ENCODE data around the gene BCLAF1. TPM values are rescaled to one million over a fixed set of nuclear protein-coding genes. Genes with fewer than 3 reads are reported as not detected.

The BCLAF1 gene
- total and polyA plus RNA-seq, 2 experiments from 2014 or later = 133 to 151 TPM

GRCh38 chr6:136303516-136303915, 13.9 kb upstream of the BCLAF1 start:
- no peak for ATAC-seq
- no peak for DNase-seq (ENCODE audit: low spot score)
- Histone ChIP-seq H3F3A (replicated peaks; ENCODE audit: low read depth) (no peaks in the 10 kb centered on the region), H4K20me1 (replicated peaks; ENCODE audit: insufficient read depth) (no peaks in the 10 kb centered on the region), H3K4me3 (no peak overlapping the region), H3K9me2 (ENCODE audit: insufficient read depth) (no peaks in the 10 kb centered on the region), H3K27me3 (ENCODE audit: insufficient read depth) (no peaks in the 10 kb centered on the region), H3K4me2 (no peak overlapping the region), H3K4me1 (ENCODE audit: insufficient read depth) (no peaks in the 10 kb centered on the region), H3K36me3 (ENCODE audit: insufficient read depth) (no peaks in the 10 kb centered on the region), H2AFZ (no peak overlapping the region), H3K27ac (ENCODE audit: low read depth) (no peak overlapping the region), H3K79me2 (replicated peaks; ENCODE audit: insufficient read depth) (no peaks in the 10 kb centered on the region)
- Mint-ChIP-seq H3K9me3 (no peaks in the 10 kb centered on the region; the same call in 2 of the 3 replicates), H3K27ac (no peak overlapping the region), H3K27me3 (ENCODE audit: insufficient read depth, low read depth, poor library complexity) (peaks cover 4% of the 10 kb centered on the region), H3K4me3 (no peak overlapping the region), H3K4me1 (no peaks in the 10 kb centered on the region), H3K36me3 (ENCODE audit: low read depth) (no peaks in the 10 kb centered on the region)
- TF ChIP-seq EZH2phosphoT487 (IDR thresholded peaks at IDR 0.05; ENCODE audit: unreplicated experiment) = no peak
- no peak for TF ChIP-seq JUNB (IDR thresholded peaks at IDR 0.05; ENCODE audit: unreplicated experiment)
- TF ChIP-seq ZNF462 (CRISPR knock-in tag; IDR thresholded peaks at IDR 0.05) = no peak
- no peak for TF ChIP-seq REST (IDR thresholded peaks at IDR 0.05; ENCODE audit: unreplicated experiment)
- no peak for TF ChIP-seq POLR2AphosphoS5 (IDR thresholded peaks at IDR 0.05; ENCODE audit: low read depth)
- no peak for TF ChIP-seq ZNF331 (CRISPR knock-in tag; IDR thresholded peaks at IDR 0.05; ENCODE audit: low read depth)

All from GM23338 (cell line).